ENCODE measurements around the gene CBLL1. TPM values are rescaled to one million over a fixed set of nuclear protein-coding genes. Genes with fewer than 3 reads are reported as not detected.

The CBLL1 gene
- polyA plus RNA-seq, 1 experiment, result 12.2 TPM

DNA sequence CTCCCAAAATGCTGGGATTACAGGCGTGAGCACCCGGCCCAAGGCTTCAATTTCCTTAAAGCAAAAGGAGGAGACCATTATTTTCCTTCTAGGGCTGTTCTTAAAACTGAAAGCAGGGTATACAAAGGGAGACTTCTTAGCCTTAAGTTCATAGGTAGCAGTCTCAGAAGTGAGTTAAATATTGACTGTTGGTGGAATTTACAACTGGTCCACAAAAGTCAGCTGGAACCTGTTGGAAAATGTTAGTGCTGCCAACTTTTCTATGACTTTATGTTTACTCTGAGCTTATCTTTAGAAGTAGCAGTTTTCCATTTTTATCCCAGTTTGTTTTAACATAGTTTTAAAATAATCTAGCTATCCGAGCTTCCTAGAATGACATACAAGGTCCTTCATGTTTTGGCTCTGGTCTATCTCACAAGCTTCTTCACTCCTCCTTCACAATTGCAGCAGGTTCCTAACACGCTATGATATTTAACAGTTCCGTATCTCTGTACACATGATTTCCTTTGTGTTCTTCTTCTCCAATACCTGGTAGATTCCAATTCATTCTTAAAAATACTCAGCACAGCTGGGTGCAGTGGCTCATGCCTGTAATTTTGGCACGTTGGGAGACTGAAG, 55.8 kb downstream of the CBLL1 start:
- POLR2A ChIA-PET, result no interaction called here
- Histone ChIP-seq H3K36me3 (ENCODE audit: control insufficient read depth, insufficient read depth, low read length) (no peaks in the 10 kb centered on the region), H3K4me3 (ENCODE audit: low read depth, low read length) (no peak overlapping the region), H3K27me3 (ENCODE audit: control insufficient read depth, insufficient read depth, low read length) (peaks cover 2% of the 10 kb centered on the region; the same call in 1 of the 2 replicates)
- TF ChIP-seq, protein P1, sequence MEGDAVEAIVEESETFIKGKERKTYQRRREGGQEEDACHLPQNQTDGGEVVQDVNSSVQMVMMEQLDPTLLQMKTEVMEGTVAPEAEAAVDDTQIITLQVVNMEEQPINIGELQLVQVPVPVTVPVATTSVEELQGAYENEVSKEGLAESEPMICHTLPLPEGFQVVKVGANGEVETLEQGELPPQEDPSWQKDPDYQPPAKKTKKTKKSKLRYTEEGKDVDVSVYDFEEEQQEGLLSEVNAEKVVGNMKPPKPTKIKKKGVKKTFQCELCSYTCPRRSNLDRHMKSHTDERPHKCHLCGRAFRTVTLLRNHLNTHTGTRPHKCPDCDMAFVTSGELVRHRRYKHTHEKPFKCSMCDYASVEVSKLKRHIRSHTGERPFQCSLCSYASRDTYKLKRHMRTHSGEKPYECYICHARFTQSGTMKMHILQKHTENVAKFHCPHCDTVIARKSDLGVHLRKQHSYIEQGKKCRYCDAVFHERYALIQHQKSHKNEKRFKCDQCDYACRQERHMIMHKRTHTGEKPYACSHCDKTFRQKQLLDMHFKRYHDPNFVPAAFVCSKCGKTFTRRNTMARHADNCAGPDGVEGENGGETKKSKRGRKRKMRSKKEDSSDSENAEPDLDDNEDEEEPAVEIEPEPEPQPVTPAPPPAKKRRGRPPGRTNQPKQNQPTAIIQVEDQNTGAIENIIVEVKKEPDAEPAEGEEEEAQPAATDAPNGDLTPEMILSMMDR (IDR thresholded peaks at IDR 0.05; ENCODE audit: insufficient read depth, low read depth, low read length), result no peak
- CTCF ChIA-PET, result no interaction called here
- DNase-seq (ENCODE audit: low read depth), result no peak

DNA sequence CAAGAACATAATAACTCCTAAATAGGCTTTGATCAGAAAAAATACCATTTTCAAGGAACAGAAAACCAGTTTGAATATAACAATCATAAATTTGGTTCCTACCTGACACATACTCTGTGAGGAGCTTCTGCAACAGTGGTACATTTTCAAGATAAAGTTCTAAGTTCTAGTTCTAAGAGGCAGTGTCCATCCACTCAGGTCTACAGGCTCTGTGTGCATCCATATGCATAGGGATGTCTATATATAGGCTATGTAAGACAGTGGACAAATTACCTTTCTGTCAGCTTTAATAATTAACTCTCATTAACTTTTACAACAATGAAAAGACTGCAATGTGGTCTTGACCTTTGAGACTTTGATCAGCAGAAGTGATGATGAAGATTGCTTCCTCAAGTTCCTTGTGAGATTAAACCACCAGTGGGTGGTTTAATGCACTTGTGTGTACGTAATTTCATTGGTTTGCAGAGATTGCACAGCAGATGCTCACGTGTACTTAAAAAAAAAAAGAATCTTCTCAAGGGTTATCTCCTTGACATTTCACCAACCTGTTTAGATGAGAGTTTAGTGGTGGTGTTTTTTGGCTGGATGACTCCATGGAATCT, 59.2 kb downstream of the CBLL1 start, which contains the start of gene SLC26A3:
SLC26A3 (minus strand) TSS at position 215 of the 602 bp plus-strand sequence. CDS start 8,714 bp downstream, outside the sequence.
- DNase-seq (ENCODE audit: low read depth), result no peak
- TF ChIP-seq, protein P1 (IDR thresholded peaks at IDR 0.05; ENCODE audit: insufficient read depth, low read depth, low read length), result no peak
- CTCF ChIA-PET, result no interaction called here

DNA sequence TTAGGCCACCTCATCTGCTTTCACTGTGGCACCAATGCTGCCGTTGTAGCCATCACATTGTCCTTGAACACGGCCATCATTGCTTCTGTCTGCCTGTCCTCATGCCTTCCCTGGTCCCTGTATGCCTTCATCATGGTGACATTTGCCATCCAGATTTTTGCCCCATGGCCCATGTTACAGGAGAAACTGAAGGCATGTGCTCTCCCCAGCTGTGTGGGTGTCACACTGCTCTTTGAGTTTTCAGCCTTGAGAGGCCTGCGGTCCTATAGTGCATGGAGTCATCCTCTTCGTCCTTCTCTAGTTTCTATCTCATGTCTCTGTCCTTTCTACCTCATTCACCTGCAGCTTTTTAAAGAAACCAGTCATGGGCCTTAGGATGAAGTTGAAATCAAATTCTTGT, 65.2 kb downstream of the CBLL1 start:
- POLR2A ChIA-PET, result no interaction called here
- CTCF ChIA-PET, result no interaction called here
- no peaks in the 10 kb centered on the region for H3K27me3 ChIP-seq (ENCODE audit: control insufficient read depth, insufficient read depth, low read length)
- no peak for DNase-seq (ENCODE audit: low read depth)
- H3K36me3 ChIP-seq (ENCODE audit: control insufficient read depth, insufficient read depth, low read length), result no peaks in the 10 kb centered on the region
- no peak overlapping the region for H3K4me3 ChIP-seq (ENCODE audit: low read depth, low read length)
- TF ChIP-seq, protein P1 (IDR thresholded peaks at IDR 0.05; ENCODE audit: insufficient read depth, low read depth, low read length), result no peak

More for the DNA sequence above, 59.2 kb downstream of the CBLL1 start, which contains the start of gene SLC26A3:
- POLR2A ChIA-PET, result no interaction called here
- peaks cover 2% of the 10 kb centered on the region; the same call in 1 of the 2 replicates for H3K27me3 ChIP-seq (ENCODE audit: control insufficient read depth, insufficient read depth, low read length)
- no peaks in the 10 kb centered on the region for H3K36me3 ChIP-seq (ENCODE audit: control insufficient read depth, insufficient read depth, low read length)
- no peak within 1 kb of the TSS for H3K4me3 ChIP-seq (ENCODE audit: low read depth, low read length)

DNA sequence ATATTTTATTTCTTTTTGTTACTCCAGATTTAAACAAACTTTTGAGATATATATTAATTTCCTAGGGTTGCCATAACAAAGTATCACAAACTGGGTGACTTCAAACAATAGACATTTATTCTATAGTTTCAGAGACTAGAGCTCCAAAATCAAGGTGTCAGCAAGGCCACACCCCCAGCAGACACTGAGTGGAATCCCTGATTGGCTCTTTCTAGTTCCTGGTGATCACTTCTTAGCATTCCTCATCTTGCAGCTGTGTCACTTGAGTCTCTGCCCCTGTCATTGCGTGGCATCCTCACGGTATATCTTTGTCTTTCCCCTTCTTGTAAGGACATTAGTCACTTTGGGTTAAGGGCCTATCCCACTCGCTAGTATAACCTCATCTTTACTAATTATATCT, 66.7 kb downstream of the CBLL1 start:
- TF ChIP-seq, protein P1 (IDR thresholded peaks at IDR 0.05; ENCODE audit: insufficient read depth, low read depth, low read length), result no peak
- no peaks in the 10 kb centered on the region for H3K27me3 ChIP-seq (ENCODE audit: control insufficient read depth, insufficient read depth, low read length)
- POLR2A ChIA-PET, result no interaction called here
- DNase-seq (ENCODE audit: low read depth), result no peak
- no peak overlapping the region for H3K4me3 ChIP-seq (ENCODE audit: low read depth, low read length)
- H3K36me3 ChIP-seq (ENCODE audit: control insufficient read depth, insufficient read depth, low read length), result no peaks in the 10 kb centered on the region
- CTCF ChIA-PET, result no interaction called here

Other genes starting within 250 kb of the CBLL1 start
- gene COG5, start 180.2 kb upstream of the CBLL1 start, polyA plus RNA-seq (2011; rRNA removed), result 20.5 and 44.2 TPM in 2 replicates
- 2.2 and 4.5 TPM in 2 replicates for gene DUS4L, start 180.2 kb upstream of the CBLL1 start, polyA plus RNA-seq (2011; rRNA removed)
- 20.3 and 57.3 TPM in 2 replicates for gene BCAP29, start 163.9 kb upstream of the CBLL1 start, polyA plus RNA-seq (2011; rRNA removed)
- gene SLC26A4, start 83.3 kb upstream of the CBLL1 start, polyA plus RNA-seq (2011; rRNA removed), result 0.12 and 0.25 TPM in 2 replicates
- not detected in 2 replicates for gene SLC26A3, start 59.1 kb downstream of the CBLL1 start, polyA plus RNA-seq (2011; rRNA removed)
- gene DLD, start 147.0 kb downstream of the CBLL1 start, polyA plus RNA-seq (2011; rRNA removed), result 72.4 and 121 TPM in 2 replicates